ENCODE measurements around the gene TMEM125. TPM values are rescaled to one million over a fixed set of nuclear protein-coding genes. Genes with fewer than 3 reads are reported as not detected.

Gene TMEM125
- total RNA-seq, 1 experiment from 2014 or later, result 11.1 TPM

DNA sequence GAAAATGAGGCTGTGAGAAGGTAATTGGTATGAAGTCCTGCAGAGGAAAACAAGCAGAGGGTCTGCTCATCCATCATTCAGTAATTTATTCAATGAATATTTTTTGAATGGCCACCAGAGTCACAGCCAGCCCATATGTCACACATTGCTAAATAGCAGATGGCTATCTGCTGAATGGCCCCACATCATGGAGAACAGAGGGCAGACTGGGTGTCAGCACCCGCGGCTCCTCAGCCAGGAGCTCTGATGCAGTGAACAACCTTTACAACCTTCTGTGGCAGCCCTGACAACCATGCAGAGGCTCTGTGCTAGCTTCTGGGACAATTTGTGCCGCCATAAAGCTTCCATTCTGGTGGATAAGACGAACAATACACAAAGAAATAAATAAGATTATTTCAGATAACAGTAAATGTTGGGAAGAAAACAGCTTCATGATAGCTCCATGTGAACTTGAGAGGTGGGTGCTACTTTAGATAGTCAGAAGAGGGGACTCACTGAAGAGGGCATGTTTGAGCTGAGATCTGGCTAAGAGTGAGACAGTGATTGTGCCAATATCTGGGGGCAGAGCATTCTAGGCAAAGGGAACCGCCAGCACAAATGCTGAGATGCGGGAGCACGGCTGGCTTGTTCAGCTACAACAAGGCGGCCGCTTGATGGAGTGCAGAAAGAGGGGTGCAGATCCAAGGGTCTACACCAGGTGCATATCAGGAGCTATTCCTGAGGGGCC is 18.4 kb downstream of the TMEM125 start:
- H3K4me3 ChIP-seq (ENCODE audit: insufficient read depth, low read depth, low read length), result no peak overlapping the region
- DNase-seq, result no peak
- H3K36me3 ChIP-seq (replicated peaks; ENCODE audit: control insufficient read depth, insufficient read depth, low read length), result no peaks in the 10 kb centered on the region
- H3K27me3 ChIP-seq (ENCODE audit: control insufficient read depth, insufficient read depth, low read length), result no peaks in the 10 kb centered on the region; the same call in 1 of the 2 replicates

DNA sequence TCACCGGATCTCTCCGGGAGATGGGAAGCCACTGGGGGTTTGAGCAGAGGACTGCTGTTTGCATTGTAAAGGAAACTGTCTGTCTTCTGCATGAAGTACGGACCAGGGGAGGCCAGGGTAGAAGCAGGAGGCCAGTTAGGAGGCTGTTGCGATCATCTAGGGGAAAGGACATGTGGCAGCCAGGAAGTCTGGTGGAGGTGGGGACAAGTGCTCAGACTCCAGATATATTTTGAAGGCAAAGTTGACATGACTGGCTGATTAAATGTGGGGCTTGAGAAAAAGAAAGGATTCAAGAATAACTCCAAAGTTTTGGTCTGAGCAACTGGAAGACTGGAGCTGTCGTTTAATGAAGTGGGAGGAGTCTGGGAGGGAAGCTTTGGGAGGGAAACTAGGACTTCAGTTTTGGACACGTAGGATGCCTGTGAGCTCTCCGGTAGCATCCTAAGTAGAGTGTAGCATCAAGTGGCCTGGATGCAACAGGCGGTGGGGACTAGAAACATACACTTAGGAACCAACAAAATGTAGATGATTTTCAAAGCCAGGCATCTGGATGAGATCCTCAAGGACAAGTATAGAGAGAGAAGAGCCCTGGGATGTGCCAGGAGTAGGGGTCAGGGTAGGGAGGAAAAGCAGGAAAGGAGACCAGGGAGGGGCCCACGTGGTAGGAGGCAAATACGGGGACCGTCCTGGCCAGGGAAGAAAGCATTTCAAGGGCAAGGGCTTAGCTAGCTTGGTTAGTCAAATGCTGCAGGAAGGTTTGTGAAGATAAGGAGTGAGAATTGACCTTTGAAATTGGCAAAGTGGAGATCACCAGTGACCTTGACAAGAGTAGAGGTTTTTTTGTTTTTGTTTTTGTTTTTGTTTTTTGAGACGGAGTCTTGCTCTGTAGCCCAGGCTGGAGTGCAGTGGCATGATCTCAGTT is 19.3 kb downstream of the TMEM125 start:
- Histone ChIP-seq H3K27me3 (ENCODE audit: control insufficient read depth, insufficient read depth, low read length) (no peaks in the 10 kb centered on the region; the same call in 1 of the 2 replicates), H3K36me3 (replicated peaks; ENCODE audit: control insufficient read depth, insufficient read depth, low read length) (no peaks in the 10 kb centered on the region), H3K4me3 (ENCODE audit: insufficient read depth, low read depth, low read length) (no peak overlapping the region)
- DNase-seq, result no peak

DNA sequence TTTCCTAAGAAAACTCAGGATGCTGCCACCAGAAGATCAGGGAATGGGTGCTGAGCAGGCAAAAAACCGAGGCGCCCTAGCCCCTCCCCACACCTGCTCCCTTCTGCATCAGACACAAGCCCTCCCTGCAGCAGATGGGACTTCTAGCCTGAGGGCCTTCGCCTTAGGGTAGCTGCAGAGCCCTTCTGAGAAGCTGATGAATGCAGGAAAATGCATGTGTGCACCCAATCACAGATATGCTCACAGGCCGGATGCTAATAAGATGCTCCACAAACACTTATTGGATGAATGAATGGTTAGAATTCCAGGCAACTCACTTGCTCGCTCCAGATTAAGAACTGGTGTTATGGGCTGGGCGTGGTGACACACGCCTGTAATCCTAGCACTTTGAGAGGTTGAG is 22.4 kb downstream of the TMEM125 start:
- H3K36me3 ChIP-seq (replicated peaks; ENCODE audit: control insufficient read depth, insufficient read depth, low read length), result no peaks in the 10 kb centered on the region
- DNase-seq, result no peak
- no peaks in the 10 kb centered on the region for H3K27me3 ChIP-seq (ENCODE audit: control insufficient read depth, insufficient read depth, low read length)
- H3K4me3 ChIP-seq (ENCODE audit: insufficient read depth, low read depth, low read length), result no peak overlapping the region

DNA sequence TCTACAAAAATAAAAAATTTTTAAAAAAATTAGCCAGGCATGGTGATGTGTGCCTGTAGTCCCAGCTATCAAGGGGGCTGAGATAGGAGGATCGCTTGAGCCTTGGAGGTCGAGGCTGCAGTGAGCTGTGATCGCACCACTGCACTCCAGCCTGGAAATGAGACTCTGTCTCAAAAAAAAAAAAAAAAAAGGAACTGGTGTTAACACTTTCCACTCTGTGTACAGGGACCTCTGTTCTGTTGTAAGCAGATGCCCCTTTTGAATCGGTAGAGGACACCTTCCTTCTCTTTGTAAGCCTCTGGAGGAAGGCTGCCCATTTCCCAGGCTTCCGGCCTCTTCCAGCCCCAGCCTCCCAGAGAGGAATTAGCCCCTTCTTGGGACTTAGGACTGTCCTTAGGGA is 22.9 kb downstream of the TMEM125 start:
- DNase-seq, result no peak
- no peak overlapping the region for H3K4me3 ChIP-seq (ENCODE audit: insufficient read depth, low read depth, low read length)
- no peaks in the 10 kb centered on the region for H3K36me3 ChIP-seq (replicated peaks; ENCODE audit: control insufficient read depth, insufficient read depth, low read length)
- no peaks in the 10 kb centered on the region for H3K27me3 ChIP-seq (ENCODE audit: control insufficient read depth, insufficient read depth, low read length)

DNA sequence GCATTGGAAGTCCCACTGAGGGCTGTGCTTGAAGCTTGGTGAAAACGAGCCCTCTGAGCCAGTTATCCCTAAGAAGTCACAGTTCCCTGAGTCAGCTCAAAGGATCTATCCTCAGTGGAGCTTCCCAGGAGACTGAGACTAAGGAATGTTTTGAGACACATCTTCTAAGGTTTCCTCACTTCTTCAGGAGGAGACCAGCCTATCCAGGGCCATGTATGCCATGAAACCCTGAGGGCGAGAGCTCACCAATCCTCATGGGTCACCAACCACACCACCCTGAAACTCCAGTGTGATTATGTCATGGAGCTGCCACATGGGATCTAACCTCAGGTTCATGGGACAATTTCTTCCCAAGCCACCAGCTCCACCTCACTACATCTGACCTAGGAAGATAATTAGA is 23.4 kb downstream of the TMEM125 start:
- no peaks in the 10 kb centered on the region for H3K27me3 ChIP-seq (ENCODE audit: control insufficient read depth, insufficient read depth, low read length)
- DNase-seq, result no peak
- H3K4me3 ChIP-seq (ENCODE audit: insufficient read depth, low read depth, low read length), result no peak overlapping the region
- H3K36me3 ChIP-seq (replicated peaks; ENCODE audit: control insufficient read depth, insufficient read depth, low read length), result no peaks in the 10 kb centered on the region

DNA sequence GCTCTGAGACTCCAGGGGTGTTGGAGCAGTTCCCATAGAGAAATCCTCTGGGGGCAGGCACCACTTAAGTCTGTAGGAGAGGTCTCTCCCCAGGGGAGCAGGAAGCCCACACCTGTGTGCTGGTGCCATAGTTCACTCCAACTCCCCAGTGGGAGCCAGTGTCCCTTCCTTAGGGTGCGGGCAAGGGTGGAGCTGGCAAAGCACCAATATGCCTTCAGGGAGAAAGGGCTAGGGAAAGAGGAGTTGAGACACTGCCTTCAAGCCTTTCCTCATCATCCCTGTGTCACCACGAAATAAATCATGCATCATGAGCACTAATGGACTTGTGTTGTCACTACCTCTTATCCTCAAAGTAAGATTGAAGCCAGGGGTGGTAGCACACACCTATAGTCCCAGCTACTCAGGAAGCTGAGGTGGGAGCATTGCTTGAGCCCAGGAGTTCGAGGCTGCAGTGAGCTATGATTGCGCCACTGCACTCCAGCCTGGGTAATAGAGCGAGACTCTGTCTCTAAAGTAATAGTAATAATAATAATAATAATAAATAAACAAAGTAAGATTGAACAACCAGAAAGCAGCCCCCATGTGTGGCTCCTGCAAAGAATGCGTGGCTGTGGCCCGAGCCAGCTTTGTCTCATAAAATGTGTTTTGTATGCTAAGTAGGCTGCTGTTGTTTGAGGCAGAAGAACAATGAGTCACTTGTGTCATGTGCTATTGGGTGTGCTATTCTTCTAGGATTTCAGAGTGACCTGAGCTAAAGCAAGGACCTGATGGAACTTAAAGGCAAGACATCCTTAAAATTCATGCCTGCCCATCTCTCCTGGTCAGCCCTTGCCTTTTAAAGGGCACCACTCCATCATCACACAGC is 24.3 kb downstream of the TMEM125 start:
- Histone ChIP-seq H3K4me3 (ENCODE audit: insufficient read depth, low read depth, low read length) (no peak overlapping the region), H3K36me3 (replicated peaks; ENCODE audit: control insufficient read depth, insufficient read depth, low read length) (no peaks in the 10 kb centered on the region)
- DNase-seq, result no peak

DNA sequence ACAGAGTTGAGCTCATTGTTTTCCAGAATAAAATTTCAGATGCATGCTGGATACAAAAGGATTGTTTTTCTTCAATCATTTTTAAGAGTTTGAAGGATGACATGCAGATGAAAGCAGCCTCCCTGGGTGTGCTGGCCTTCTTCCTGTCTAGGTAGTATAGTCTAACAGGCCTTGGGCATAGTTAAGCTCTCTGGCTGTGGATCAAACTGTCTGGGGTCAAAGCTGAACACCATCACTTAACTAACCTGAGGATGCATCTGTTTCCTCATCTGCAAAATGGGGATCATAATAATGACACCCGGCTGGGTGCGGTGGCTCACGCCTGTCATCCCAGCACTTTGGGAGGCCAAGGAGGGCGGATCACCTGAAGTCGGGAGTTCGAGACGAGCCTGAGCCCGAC is 25.0 kb downstream of the TMEM125 start:
- no peaks in the 10 kb centered on the region; the same call in 1 of the 2 replicates for H3K27me3 ChIP-seq (ENCODE audit: control insufficient read depth, insufficient read depth, low read length)
- no peak for DNase-seq
- H3K36me3 ChIP-seq (replicated peaks; ENCODE audit: control insufficient read depth, insufficient read depth, low read length), result no peaks in the 10 kb centered on the region
- no peak overlapping the region for H3K4me3 ChIP-seq (ENCODE audit: insufficient read depth, low read depth, low read length)

More for the DNA sequence above, 24.3 kb downstream of the TMEM125 start:
- no peaks in the 10 kb centered on the region for H3K27me3 ChIP-seq (ENCODE audit: control insufficient read depth, insufficient read depth, low read length)

DNA sequence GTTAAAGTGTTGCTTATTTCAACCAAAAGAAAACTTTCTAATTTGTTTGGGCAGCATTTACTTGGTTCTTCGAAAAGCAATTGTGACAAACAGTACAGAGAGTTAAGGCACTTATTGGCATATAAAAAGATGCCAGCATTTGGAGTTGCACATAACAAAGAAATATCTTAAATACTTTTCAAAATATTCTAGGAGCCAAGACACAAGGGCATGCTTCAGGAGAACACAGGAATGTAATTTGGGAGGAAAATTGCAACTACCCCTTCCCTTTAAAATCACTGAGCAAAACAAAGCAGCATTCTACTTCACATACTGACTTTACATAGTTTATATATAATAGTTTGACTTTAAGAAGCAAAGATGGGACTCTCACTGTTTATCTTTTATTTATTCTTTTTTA is 26.4 kb downstream of the TMEM125 start:
- DNase-seq, result no peak
- Histone ChIP-seq H3K4me3 (ENCODE audit: insufficient read depth, low read depth, low read length) (no peak overlapping the region), H3K27me3 (ENCODE audit: control insufficient read depth, insufficient read depth, low read length) (no peaks in the 10 kb centered on the region; the same call in 1 of the 2 replicates), H3K36me3 (replicated peaks; ENCODE audit: control insufficient read depth, insufficient read depth, low read length) (no peaks in the 10 kb centered on the region)

DNA sequence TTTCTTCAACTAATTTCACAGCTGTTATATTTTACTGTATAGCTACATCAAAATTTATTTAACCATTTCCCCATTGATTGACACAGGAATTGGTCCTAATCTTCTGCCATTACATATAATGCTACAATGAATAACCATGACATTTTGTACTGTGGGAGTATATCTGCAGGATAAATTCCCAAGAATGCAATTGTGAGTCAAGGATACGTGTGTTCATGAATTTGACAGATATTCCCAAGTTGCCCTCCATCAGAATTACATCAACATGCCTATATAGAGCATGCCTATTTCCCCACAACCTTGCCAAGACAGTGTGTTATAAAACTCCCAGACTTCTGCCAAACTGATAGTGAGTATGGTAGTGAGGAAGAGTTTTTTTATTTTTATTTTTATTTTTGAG is 28.3 kb downstream of the TMEM125 start:
- Histone ChIP-seq H3K4me3 (ENCODE audit: insufficient read depth, low read depth, low read length) (no peak overlapping the region), H3K27me3 (ENCODE audit: control insufficient read depth, insufficient read depth, low read length) (no peaks in the 10 kb centered on the region; the same call in 1 of the 2 replicates), H3K36me3 (replicated peaks; ENCODE audit: control insufficient read depth, insufficient read depth, low read length) (no peaks in the 10 kb centered on the region)
- no peak for DNase-seq

DNA sequence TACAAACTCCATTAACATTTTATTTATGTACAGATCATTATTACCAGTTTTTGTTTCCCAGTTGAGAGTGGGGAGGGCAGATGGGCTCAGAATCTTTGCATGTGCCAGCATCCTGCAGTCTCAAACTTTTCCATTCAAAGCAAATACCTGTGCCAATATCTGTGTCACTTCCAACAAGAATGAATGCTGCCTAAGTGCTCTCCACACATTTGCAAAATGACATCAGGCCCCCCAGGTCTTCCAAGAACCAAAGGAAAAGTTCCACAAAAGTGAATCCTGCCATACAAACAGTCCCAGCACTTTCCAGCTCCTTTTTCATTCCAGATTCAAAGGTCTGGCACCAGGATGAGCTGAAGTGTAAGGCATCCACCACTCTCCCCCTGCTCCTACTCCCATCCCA is 29.3 kb downstream of the TMEM125 start:
- Histone ChIP-seq H3K27me3 (ENCODE audit: control insufficient read depth, insufficient read depth, low read length) (no peaks in the 10 kb centered on the region; the same call in 1 of the 2 replicates), H3K4me3 (ENCODE audit: insufficient read depth, low read depth, low read length) (no peak overlapping the region), H3K36me3 (replicated peaks; ENCODE audit: control insufficient read depth, insufficient read depth, low read length) (no peaks in the 10 kb centered on the region)
- no peak for DNase-seq

DNA sequence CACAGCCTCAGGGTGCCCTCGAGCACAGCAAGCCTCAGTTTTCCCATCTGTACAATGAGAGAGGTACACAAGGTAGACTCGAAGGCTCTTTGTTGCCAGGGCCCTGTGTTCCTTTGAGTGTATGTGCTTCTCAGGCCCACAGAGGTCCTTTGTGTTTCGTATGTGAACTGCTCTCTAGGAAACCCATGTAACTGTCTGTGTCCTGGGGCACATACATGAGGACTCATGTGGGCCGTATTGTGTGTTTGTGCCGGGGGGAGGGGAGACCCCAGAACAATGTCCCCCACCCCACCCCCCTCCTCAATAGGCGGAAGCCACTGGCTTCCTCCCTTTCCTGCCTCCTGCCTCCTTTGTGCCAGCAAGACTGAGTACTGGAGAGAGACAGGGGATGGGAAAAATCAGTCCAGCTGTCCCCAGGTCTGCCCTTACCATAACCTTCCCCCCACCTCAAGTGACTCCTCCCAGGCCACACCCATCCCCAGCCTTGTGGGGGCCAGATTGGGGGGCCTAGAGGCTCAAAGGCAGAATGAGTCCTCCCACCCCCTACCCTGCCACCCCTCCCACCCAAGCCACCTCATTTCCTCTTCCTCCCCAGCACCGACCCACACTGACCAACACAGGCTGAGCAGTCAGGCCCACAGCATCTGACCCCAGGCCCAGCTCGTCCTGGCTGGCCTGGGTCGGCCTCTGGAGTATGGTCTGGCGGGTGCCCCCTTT is 30.8 kb downstream of the TMEM125 start, which contains the start of gene TIE1:
Gene TIE1 (plus strand): TSS at position 605 of the 717 bp plus-strand sequence. CDS start 90 bp downstream, at position 695.
- Histone ChIP-seq H3K36me3 (replicated peaks; ENCODE audit: control insufficient read depth, insufficient read depth, low read length) (no peaks in the 10 kb centered on the region), H3K4me3 (ENCODE audit: insufficient read depth, low read depth, low read length) (no peak within 1 kb of the TSS), H3K27me3 (ENCODE audit: control insufficient read depth, insufficient read depth, low read length) (no peaks in the 10 kb centered on the region; the same call in 1 of the 2 replicates)
- DNase-seq, result no peak

DNA sequence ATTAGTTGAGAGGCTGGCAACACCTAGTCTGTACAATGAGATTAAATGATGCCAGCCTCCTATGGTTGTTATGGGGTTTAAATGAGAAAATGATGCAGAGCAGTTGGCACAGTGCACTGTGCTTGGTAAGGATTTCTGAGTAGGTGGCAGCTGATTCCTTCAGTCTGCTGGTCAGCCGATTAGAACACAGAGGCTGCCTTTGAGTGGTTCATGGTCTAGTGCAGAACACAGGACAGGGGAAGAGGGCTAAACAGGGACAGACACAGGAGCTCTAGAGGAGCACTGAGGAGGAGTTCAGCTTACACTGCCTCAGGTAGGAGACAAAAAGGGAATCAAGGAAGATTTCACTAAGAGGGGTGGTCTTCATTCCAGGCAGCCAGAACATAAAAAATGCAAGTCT is 32.4 kb downstream of the TMEM125 start:
- Histone ChIP-seq H3K36me3 (replicated peaks; ENCODE audit: control insufficient read depth, insufficient read depth, low read length) (no peaks in the 10 kb centered on the region), H3K27me3 (ENCODE audit: control insufficient read depth, insufficient read depth, low read length) (no peaks in the 10 kb centered on the region; the same call in 1 of the 2 replicates), H3K4me3 (ENCODE audit: insufficient read depth, low read depth, low read length) (no peak overlapping the region)
- no peak for DNase-seq

DNA sequence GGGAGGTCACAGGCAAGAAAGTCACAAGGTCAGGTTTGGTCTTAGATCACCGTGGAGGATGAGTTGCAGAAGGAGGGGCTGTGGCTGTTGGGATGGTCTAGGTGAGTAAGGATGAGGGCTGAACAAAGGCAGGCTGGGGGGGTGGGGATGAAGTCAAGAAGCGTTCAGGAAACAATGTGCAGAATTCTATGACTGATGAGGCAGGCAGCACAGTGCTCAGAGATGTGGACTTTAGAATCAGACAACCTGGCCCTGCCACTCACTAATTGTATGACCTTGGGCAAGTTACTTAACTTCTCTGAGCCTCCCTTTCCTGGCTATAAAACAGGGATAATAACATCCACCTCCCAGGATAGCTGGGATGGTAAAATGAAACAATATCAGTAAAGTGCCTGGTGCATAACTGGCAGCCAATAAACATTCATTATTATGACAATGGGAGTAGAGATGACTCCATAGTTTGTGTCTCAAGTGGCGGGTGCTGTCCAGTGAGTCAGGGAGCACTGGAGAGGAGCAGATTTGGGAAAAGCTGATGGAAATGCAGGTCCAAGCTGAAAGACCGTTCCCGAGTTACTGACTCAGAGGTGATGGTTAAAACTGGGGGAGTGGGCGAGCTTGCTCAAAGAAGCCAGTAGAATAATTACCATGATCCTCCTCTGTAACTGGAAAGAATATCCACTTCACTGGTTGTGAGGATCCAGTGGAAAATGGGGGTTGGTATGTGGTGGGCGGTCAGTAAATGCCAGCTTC is 33.1 kb downstream of the TMEM125 start:
- no peak for DNase-seq
- Histone ChIP-seq H3K4me3 (ENCODE audit: insufficient read depth, low read depth, low read length) (no peak overlapping the region), H3K36me3 (replicated peaks; ENCODE audit: control insufficient read depth, insufficient read depth, low read length) (no peaks in the 10 kb centered on the region), H3K27me3 (ENCODE audit: control insufficient read depth, insufficient read depth, low read length) (no peaks in the 10 kb centered on the region; the same call in 1 of the 2 replicates)

Measured in H7 (cell line).